Measurements from ENCODE around the gene SHMT2. TPM values are rescaled to one million over a fixed set of nuclear protein-coding genes. Genes with fewer than 3 reads are reported as not detected.

The SHMT2 gene
- total and polyA plus RNA-seq, 5 donors: 17.9 to 33.2 (median 28.2) TPM

DNA sequence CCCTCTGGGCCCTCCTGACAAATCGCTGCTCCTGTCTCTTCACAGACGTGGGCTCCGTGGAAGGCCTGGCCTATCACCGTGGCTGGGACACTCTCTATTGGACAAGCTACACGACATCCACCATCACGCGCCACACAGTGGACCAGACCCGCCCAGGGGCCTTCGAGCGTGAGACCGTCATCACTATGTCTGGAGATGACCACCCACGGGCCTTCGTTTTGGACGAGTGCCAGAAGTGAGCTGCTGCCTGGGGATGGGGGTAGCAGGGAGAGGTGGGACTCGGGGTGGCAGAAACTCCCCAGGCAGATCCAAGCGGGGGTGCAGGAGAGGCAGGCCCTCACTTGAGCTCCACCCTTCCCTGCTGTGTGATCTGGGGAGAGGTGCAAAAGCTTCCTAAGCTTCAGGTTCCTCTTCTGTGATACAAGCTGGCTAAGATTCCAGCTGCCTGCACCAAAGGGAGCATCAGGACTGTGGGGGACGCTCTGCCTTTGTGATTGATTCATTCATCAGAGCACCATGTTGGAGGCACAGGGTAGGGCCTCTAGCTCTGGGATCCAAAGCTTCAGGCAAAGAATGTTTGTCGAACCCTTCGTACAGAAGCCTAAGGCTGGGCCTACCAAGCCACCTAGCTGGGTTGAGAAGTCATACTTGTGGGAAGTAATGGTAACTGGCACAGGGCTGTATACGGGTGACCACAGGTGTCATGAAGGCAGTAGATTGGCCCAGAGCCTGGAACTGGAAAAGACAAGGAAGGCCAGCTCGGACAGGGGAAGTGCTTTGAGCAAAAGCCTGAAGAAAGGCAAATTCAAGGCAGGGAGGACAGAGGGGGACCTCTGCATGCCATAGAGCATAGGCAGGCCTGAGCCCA, 42.1 kb upstream of the SHMT2 start:
- intact Hi-C loops (cut with DNase I): loop anchor here in 1 of 4 donors (10.0 kb wide), 1 partner anchor 123 kb away; no protein-coding TSS in a partner anchor
- WGBS: 59% methylated on average over 21 of the region's 21 CpGs
- no peak overlapping the region for H3K27ac ChIP-seq (ENCODE audit: low read length)
- no peak for DNase-seq
- H3K9me3 ChIP-seq (ENCODE audit: control insufficient read depth, low read length): no peaks in the 10 kb centered on the region
- no peak overlapping the region for H3K4me3 ChIP-seq (ENCODE audit: low read length)
- no peaks in the 10 kb centered on the region for H3K27me3 ChIP-seq (ENCODE audit: control insufficient read depth, insufficient read depth)
- H3K4me1 ChIP-seq (ENCODE audit: control insufficient read depth, insufficient read depth, low read length): no peaks in the 10 kb centered on the region
- no peak for ATAC-seq

- Histone ChIP-seq H3K9me3 (ENCODE audit: control insufficient read depth, low read length) (no peaks in the 10 kb centered on the region), H3K27ac (ENCODE audit: low read length) (no peak overlapping the region), H3K4me3 (ENCODE audit: low read length) (no peak overlapping the region), H3K27me3 (ENCODE audit: control insufficient read depth, insufficient read depth) (no peaks in the 10 kb centered on the region), H3K4me1 (ENCODE audit: control insufficient read depth, insufficient read depth, low read length) (no peaks in the 10 kb centered on the region)
- intact Hi-C loops (cut with DNase I): loop anchor here in 1 of 4 donors (10.0 kb wide), 1 partner anchor 123 kb away; no protein-coding TSS in a partner anchor
- ATAC-seq (no peak), DNase-seq (no peak)
- 79% methylated on average over 8 of the region's 8 CpGs for WGBS
Measured at GRCh38 chr12:57188090-57188425, 41.5 kb upstream of the SHMT2 start.

- Histone ChIP-seq H3K27me3 (ENCODE audit: control insufficient read depth, insufficient read depth) (no peaks in the 10 kb centered on the region), H3K4me3 (ENCODE audit: low read length) (no peak overlapping the region), H3K4me1 (ENCODE audit: control insufficient read depth, insufficient read depth, low read length) (no peaks in the 10 kb centered on the region), H3K9me3 (ENCODE audit: control insufficient read depth, low read length) (no peaks in the 10 kb centered on the region), H3K27ac (ENCODE audit: low read length) (no peak overlapping the region)
- DNase-seq (peak in 1 of 3 donors; percentile 79), ATAC-seq (peak; percentile 15 to 39)
- intact Hi-C loops (cut with DNase I): no loop called here
- WGBS: 36% methylated on average over 6 of the region's 6 CpGs
Measured at GRCh38 chr12:57190037-57190436, 39.5 kb upstream of the SHMT2 start.

DNA sequence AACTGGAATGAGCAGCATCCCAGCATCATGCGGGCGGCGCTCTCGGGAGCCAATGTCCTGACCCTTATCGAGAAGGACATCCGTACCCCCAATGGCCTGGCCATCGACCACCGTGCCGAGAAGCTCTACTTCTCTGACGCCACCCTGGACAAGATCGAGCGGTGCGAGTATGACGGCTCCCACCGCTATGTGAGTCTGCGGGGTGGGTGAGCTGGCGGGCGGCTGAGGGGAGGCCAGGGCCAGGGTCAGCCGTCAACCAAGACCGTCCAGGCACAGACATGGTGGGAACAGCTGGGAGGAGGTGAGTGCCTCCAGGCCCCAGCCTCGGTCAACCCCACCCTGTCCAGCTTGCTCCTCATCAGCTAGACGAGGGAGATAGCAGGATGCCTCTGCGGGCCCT, 38.7 kb upstream of the SHMT2 start:
- intact Hi-C loops (cut with DNase I): no loop called here
- H3K27ac ChIP-seq (ENCODE audit: low read length): no peak overlapping the region
- no peaks in the 10 kb centered on the region for H3K9me3 ChIP-seq (ENCODE audit: control insufficient read depth, low read length)
- ATAC-seq (no peak), DNase-seq (no peak)
- no peak overlapping the region for H3K4me3 ChIP-seq (ENCODE audit: low read length)
- 92% methylated on average over 23 of the region's 23 CpGs for WGBS
- no peaks in the 10 kb centered on the region for H3K4me1 ChIP-seq (ENCODE audit: control insufficient read depth, insufficient read depth, low read length)
- no peaks in the 10 kb centered on the region for H3K27me3 ChIP-seq (ENCODE audit: control insufficient read depth, insufficient read depth)

- ATAC-seq: no peak
Measured at GRCh38 chr12:57191410-57191809, 38.1 kb upstream of the SHMT2 start.

GRCh38 chr12:57192920-57193319, 36.6 kb upstream of the SHMT2 start:
- Histone ChIP-seq H3K27me3 (ENCODE audit: control insufficient read depth, insufficient read depth) (no peaks in the 10 kb centered on the region), H3K27ac (ENCODE audit: low read length) (no peak overlapping the region), H3K4me3 (ENCODE audit: low read length) (no peak overlapping the region), H3K4me1 (ENCODE audit: control insufficient read depth, insufficient read depth, low read length) (no peaks in the 10 kb centered on the region), H3K9me3 (ENCODE audit: control insufficient read depth, low read length) (no peaks in the 10 kb centered on the region)
- DNase-seq (peak in 1 of 3 donors; percentile 46), ATAC-seq (no peak)
- intact Hi-C loops (cut with DNase I): no loop called here
- 84% methylated on average over 16 of the region's 16 CpGs for WGBS

More at GRCh38 chr12:57191410-57191809, 38.1 kb upstream of the SHMT2 start:
- Histone ChIP-seq H3K4me3 (ENCODE audit: low read length) (no peak overlapping the region), H3K27ac (ENCODE audit: low read length) (no peak overlapping the region), H3K4me1 (ENCODE audit: control insufficient read depth, insufficient read depth, low read length) (no peaks in the 10 kb centered on the region), H3K9me3 (ENCODE audit: control insufficient read depth, low read length) (no peaks in the 10 kb centered on the region), H3K27me3 (ENCODE audit: control insufficient read depth, insufficient read depth) (no peaks in the 10 kb centered on the region)
- intact Hi-C loops (cut with DNase I): no loop called here
- no peak for DNase-seq
- WGBS: 84% methylated on average over 11 of the region's 11 CpGs

GRCh38 chr12:57193706-57194245, 35.7 kb upstream of the SHMT2 start:
- no peaks in the 10 kb centered on the region for H3K27me3 ChIP-seq (ENCODE audit: control insufficient read depth, insufficient read depth)
- ATAC-seq: no peak
- no peak overlapping the region for H3K27ac ChIP-seq (ENCODE audit: low read length)
- no peaks in the 10 kb centered on the region for H3K4me1 ChIP-seq (ENCODE audit: control insufficient read depth, insufficient read depth, low read length)
- no peaks in the 10 kb centered on the region for H3K9me3 ChIP-seq (ENCODE audit: control insufficient read depth, low read length)
- intact Hi-C loops (cut with DNase I): no loop called here
- DNase-seq: peak in 1 of 3 donors; percentile 38
- 91% methylated on average over 19 of the region's 19 CpGs for WGBS
- H3K4me3 ChIP-seq (ENCODE audit: low read length): no peak overlapping the region

GRCh38 chr12:57194253-57194652, 35.3 kb upstream of the SHMT2 start:
- Histone ChIP-seq H3K27me3 (ENCODE audit: control insufficient read depth, insufficient read depth) (no peaks in the 10 kb centered on the region), H3K4me1 (ENCODE audit: control insufficient read depth, insufficient read depth, low read length) (no peaks in the 10 kb centered on the region), H3K4me3 (ENCODE audit: low read length) (no peak overlapping the region), H3K27ac (ENCODE audit: low read length) (no peak overlapping the region), H3K9me3 (ENCODE audit: control insufficient read depth, low read length) (no peaks in the 10 kb centered on the region)
- 90% methylated on average over 18 of the region's 18 CpGs for WGBS
- intact Hi-C loops (cut with DNase I): no loop called here
- ATAC-seq: no peak
- peak in 1 of 3 donors; percentile 48 for DNase-seq

DNA sequence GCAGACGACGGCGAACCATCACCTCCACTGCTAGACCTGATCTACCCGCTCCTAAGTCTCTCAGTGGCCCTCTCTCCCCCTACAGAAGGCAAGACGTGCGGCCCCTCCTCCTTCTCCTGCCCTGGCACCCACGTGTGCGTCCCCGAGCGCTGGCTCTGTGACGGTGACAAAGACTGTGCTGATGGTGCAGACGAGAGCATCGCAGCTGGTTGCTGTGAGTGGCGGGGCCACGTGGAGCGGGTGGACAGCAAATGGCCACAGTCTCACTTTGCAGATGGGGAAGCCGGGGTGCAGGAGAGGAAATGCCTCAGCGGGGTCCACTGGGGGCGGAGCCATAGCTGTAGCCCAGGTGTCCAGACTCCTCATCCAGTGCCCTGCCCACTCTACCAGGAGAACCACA, 34.3 kb upstream of the SHMT2 start:
- no peak overlapping the region for H3K4me3 ChIP-seq (ENCODE audit: low read length)
- peak in 1 of 3 donors; percentile 47 for DNase-seq
- 91% methylated on average over 19 of the region's 19 CpGs for WGBS
- H3K27ac ChIP-seq (ENCODE audit: low read length): no peak overlapping the region
- no peak for ATAC-seq
- H3K27me3 ChIP-seq (ENCODE audit: control insufficient read depth, insufficient read depth): no peaks in the 10 kb centered on the region
- intact Hi-C loops (cut with DNase I): no loop called here
- no peaks in the 10 kb centered on the region for H3K4me1 ChIP-seq (ENCODE audit: control insufficient read depth, insufficient read depth, low read length)
- no peaks in the 10 kb centered on the region for H3K9me3 ChIP-seq (ENCODE audit: control insufficient read depth, low read length)

- Histone ChIP-seq H3K27ac (ENCODE audit: low read length) (no peak overlapping the region), H3K27me3 (ENCODE audit: control insufficient read depth, insufficient read depth) (no peaks in the 10 kb centered on the region), H3K4me1 (ENCODE audit: control insufficient read depth, insufficient read depth, low read length) (no peaks in the 10 kb centered on the region), H3K4me3 (ENCODE audit: low read length) (no peak overlapping the region), H3K9me3 (ENCODE audit: control insufficient read depth, low read length) (no peaks in the 10 kb centered on the region)
- no peak for ATAC-seq
- DNase-seq: peak in 1 of 3 donors; percentile 46
- intact Hi-C loops (cut with DNase I): no loop called here
- WGBS: 82% methylated on average over 34 of the region's 34 CpGs
Measured at GRCh38 chr12:57195611-57196371, 33.7 kb upstream of the SHMT2 start.

DNA sequence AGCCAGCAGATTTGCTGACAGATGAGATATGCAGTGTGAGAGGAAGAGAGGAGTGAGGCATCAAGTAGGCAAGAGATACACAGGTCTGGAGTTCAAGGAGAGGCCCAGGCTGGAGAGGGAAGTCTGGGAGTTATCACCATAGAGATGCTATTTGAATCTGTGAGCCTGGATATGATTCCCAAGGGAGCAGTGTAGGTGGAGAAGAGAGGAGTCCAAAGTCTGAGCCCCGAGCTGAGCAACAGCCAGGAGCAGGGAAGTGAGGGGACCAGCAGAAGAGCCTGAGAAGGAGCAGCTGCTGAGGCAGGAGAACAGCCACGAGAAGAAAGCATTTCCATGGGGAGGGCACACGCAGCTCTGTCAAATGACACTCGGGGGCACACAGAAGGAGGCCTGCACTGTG, 33.1 kb upstream of the SHMT2 start:
- Histone ChIP-seq H3K4me3 (ENCODE audit: low read length) (no peak overlapping the region), H3K9me3 (ENCODE audit: control insufficient read depth, low read length) (no peaks in the 10 kb centered on the region), H3K4me1 (ENCODE audit: control insufficient read depth, insufficient read depth, low read length) (no peaks in the 10 kb centered on the region), H3K27me3 (ENCODE audit: control insufficient read depth, insufficient read depth) (no peaks in the 10 kb centered on the region), H3K27ac (ENCODE audit: low read length) (no peak overlapping the region)
- WGBS: 66% methylated on average over 4 of the region's 4 CpGs
- ATAC-seq: no peak
- intact Hi-C loops (cut with DNase I): no loop called here
- no peak for DNase-seq

Data from right cardiac atrium (tissue), 5 donors.